Eye (tissue), 1 donor: ENCODE data around the gene CYP2W1.

ENCODE experiments used
- DNase-seq: peaks from one replicate; pipeline ENCODE4 v3.0.0-alpha.2; 2015

Gene CYP2W1

GRCh38 chr7:967361-968082 is 15.5 kb upstream of the CYP2W1 start:
- DNase-seq, result no peak

- DNase-seq, result no peak
Measured at GRCh38 chr7:968205-969105, 14.5 kb upstream of the CYP2W1 start.

GRCh38 chr7:969403-969802 is 13.6 kb upstream of the CYP2W1 start:
- no peak for DNase-seq

- DNase-seq, result no peak
Measured at GRCh38 chr7:970744-971143, 12.2 kb upstream of the CYP2W1 start.

- DNase-seq, result no peak
Measured at GRCh38 chr7:972110-972509, 10.9 kb upstream of the CYP2W1 start.

- DNase-seq, result peak; percentile 40
Measured at GRCh38 chr7:972676-973309, 10.2 kb upstream of the CYP2W1 start.

- no peak for DNase-seq
Measured at GRCh38 chr7:973312-973711, 9.7 kb upstream of the CYP2W1 start.

- no peak for DNase-seq
Measured at GRCh38 chr7:974172-974571, 8.8 kb upstream of the CYP2W1 start.

- DNase-seq, result peak; percentile 95
Measured at GRCh38 chr7:974820-975681, 7.9 kb upstream of the CYP2W1 start, which contains the start of gene COX19. Gene COX19, minus strand, starts transcription at chr7:975549. Its CDS starts 40 bp downstream, at chr7:975509.

- peak; percentile 47 for DNase-seq
Measured at GRCh38 chr7:975702-976473, 7.1 kb upstream of the CYP2W1 start.

- DNase-seq, result peak; percentile 54
Measured at GRCh38 chr7:976901-977325, 6.1 kb upstream of the CYP2W1 start.

- peak; percentile 85 for DNase-seq
Measured at GRCh38 chr7:977326-978048, 5.5 kb upstream of the CYP2W1 start.

GRCh38 chr7:978049-978346 is 5.0 kb upstream of the CYP2W1 start:
- no peak for DNase-seq

- DNase-seq, result no peak
Measured at GRCh38 chr7:978416-979091, 4.4 kb upstream of the CYP2W1 start.

- no peak for DNase-seq
Measured at GRCh38 chr7:979151-979550, 3.8 kb upstream of the CYP2W1 start.

GRCh38 chr7:979886-980571 is 3.0 kb upstream of the CYP2W1 start:
- DNase-seq, result no peak

GRCh38 chr7:981793-982510 is 1.0 kb upstream of the CYP2W1 start:
- DNase-seq, result no peak

GRCh38 chr7:982511-983003 is 424 bp upstream of the CYP2W1 start:
- no peak for DNase-seq

- DNase-seq, result no peak
Measured at GRCh38 chr7:983616-984071, 663 bp downstream of the CYP2W1 start.
